GM19468 (cell line): ENCODE measurements around the gene THBS4.
"Not testable (repeated sequence)": the region's sequence is repeated elsewhere in the genome, so short reads cannot be mapped to it uniquely, and the experiment has no call there.

Source experiments
- ATAC-seq: cut with Tn5 transposase; IDR thresholded peaks from one replicate; pipeline ENCODE4 v1.9.1; 2021; ENCODE audit warnings: mild to moderate bottlenecking, moderate library complexity, moderate number of reproducible peaks; ENCODE audit not compliant: unreplicated experiment; ENCODE audit errors: extremely low read depth

The THBS4 gene

DNA sequence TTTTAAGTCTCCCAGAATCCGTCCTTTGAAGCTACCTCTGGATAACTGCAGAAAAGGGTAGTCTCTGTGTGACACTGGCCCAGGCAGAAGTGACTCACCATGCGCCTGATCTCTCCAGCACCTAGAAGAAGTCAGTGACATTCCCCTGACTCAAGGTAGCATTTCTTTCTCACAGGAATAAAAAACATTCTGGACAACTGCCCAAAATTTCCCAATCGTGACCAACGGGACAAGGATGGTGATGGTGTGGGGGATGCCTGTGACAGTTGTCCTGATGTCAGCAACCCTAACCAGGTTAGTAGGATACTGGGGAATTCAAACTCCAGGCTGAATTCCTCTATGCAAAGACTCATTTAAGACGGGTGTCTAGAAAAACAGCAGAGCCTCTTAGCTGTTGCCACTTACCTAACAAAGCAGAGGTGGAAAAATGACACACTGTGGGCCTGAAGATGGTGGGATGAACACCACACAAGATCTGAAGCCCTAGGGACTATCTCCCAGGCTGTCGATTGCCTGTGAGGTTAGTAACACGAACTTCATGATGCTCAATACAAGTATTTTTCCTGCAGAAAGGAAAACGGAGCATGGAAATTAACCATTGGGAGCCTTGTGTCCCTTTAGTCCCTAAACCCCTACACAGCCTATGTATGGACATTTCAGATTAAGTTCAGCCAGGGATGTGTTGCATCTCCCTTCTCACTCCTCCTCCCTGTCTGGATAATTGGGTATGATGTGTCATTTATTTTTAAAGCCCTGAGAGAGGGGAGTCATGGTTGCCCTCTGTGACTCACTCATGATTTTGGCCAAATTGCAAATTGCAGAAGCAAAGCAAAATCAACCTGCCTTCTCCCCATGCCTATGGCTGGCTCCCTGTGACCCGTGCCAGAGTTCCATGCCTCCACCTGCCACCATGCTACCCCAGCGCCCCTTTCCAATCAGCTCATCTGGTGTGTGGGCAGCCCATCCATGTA, 37.2 kb downstream of the THBS4 start:
- ATAC-seq, result no peak

GRCh38 chr5:80076131-80077050, 41.2 kb downstream of the THBS4 start:
- ATAC-seq, result no peak

DNA sequence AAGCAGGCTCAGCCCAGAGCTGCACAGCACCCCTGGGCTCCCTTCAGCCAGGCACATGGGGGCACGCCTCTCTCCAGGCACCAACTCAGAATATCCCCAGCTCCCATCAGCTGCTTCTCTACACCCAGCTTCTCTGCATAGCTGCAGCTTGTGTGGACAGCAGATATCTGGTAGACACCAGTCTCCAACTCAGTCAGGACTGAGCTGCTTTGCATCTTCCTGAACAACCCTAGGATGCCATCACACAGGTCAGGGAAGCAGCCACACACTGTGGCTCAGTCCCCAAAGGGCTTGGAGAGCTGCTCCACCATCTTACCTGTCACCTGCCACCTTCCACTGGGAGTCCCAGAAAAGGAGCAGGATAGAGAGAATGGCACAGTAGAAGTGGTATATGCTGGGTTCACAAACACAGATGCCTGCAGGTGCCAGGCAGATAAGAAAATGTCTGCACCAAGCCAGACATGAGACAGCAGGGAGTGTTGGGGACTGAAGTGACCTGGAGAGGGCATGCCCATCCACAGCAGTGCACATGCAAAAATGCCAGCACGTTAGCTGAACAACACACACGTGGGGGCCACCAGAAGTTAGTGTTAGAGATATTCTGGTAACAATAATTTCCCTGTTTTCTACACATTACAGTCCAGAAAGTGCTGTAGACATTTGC, 42.0 kb downstream of the THBS4 start:
- ATAC-seq, result no peak

- no peak for ATAC-seq
Measured at GRCh38 chr5:80078921-80079320, 43.8 kb downstream of the THBS4 start.

- no peak for ATAC-seq
Measured at GRCh38 chr5:80082281-80082680, 47.1 kb downstream of the THBS4 start.

DNA sequence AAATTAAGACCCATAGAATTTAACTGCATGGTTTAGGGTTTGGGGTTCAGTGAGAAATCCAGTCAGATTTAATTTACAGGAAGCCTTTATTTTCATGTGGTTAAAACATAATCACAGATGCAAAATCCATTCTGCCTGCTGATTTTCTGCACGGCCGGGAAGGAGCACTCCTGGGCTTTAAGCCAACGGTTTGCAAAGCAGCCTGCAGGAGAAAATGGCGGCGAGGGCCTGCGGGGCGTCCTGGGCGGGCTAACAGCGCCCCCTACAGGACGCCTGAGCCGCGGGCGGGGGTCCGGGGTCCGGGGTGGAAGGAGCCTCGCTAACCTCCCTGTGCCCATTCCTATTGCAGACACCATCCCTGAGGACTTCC, 47.6 kb downstream of the THBS4 start:
- no peak for ATAC-seq

DNA sequence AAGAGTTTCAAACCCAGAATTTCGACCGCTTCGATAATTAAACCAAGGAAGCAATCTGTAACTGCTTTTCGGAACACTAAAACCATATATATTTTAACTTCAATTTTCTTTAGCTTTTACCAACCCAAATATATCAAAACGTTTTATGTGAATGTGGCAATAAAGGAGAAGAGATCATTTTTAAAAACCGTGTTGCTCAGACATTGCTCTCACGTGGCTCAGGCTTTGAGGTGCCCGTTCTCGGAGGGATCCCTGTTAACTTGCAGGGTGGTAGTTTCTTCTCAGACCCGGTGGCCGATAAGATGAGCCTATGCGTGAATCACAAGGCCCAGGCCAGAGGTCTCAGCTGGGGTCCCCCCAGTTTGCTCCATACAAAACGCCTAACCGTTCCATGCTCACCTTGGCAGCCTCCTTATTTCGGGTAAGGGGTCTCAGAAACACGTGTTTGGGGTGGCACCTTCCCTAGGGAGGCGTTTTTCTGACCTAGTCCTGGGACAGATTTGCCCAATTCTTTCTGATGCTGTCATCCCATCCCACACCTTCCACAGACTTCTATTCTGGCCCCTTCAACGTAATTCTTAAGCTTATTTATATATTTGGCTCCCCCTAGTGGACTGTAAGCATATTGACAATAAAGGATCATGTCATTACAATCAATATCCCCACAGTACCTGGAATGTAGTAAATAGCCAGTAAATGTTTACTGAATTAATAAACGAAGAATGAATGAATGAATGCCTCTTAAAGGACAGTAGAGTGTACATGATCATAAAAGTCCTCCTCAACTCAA, 48.1 kb downstream of the THBS4 start:
- ATAC-seq, result no peak

DNA sequence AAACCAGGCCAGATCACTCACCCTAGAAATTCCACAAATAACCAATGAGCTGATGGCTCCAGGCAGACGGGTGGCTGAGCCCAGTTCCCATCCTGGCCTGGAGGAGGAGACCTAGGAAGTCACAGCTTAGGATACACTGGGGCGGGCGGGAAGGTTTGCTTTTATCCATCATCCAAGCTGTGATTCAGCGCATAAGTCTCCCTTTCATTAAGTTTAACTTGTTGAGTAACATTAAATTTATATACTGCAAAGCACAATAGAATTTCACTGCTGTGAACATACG, 55.7 kb downstream of the THBS4 start:
- no peak for ATAC-seq

- not testable (repeated sequence) for ATAC-seq
Measured at GRCh38 chr5:80091792-80092192, 56.6 kb downstream of the THBS4 start.

GRCh38 chr5:80092486-80093107, 57.4 kb downstream of the THBS4 start:
- ATAC-seq, result no peak

- no peak for ATAC-seq
Measured at GRCh38 chr5:80093796-80094195, 58.6 kb downstream of the THBS4 start.

DNA sequence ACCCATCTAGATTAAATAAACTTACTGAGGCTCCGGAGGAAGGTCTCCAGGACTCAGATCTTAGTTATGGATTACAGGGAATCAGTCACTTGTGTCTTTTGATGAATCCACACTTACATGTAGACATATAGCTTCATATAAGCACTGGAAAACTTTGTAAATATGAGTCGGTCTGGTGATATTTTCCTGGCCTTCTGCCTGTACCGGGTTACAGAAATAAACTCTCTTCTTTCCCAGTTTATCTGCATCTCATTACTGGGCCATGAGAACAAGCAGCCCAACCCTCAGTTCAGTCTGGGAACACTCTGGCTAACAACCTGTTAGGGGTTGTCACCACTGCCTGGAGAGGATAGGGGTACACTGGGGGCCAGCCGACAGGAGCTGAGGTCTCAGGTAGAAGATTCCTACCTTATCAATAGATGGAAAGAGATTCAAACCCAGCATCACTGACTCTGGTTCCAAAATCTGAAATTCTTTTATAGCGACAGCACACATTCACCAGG, 59.1 kb downstream of the THBS4 start:
- no peak for ATAC-seq

DNA sequence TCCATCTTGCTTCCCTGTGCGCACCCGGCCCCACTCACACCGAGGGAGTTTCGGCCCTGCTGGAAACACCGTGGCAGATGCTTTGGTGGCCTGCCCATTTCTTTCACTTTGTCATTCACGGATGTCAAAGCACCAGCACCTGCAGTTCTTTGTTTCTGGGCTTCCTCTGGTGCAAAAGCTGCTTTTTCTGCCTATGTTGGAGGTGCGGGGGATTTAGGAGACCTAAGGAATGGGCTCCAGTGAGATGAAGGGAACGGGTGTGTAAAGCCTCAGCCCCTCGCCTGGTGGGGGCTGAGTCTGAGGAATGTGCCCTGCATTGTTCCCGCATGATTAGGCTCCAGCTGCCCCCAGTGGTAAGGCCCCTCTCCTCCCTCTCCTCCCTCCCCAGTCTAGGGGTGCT, 62.3 kb downstream of the THBS4 start:
- ATAC-seq, result no peak

DNA sequence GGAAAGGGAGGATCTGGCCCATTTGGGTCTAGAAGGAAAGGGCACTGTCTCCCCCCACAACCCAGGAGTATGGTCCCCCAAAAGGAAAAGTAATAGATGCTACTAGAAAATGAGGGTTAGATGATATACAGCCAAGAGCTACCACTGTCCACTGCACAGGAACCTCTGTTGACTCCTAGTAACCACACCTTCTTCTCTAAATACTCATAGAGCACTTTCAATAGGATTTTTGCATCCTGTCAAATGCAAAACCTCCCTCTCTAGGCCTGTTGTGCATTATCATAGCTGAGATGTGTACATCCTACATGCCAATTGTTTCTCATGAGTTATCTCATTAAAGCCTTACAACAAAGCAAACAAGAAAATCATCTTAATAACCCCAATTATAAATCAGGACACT, 66.8 kb downstream of the THBS4 start:
- ATAC-seq, result peak; percentile 44

- ATAC-seq, result no peak
Measured at GRCh38 chr5:80103371-80103770, 68.2 kb downstream of the THBS4 start.

- ATAC-seq, result no peak
Measured at GRCh38 chr5:80105698-80106439, 70.7 kb downstream of the THBS4 start.

DNA sequence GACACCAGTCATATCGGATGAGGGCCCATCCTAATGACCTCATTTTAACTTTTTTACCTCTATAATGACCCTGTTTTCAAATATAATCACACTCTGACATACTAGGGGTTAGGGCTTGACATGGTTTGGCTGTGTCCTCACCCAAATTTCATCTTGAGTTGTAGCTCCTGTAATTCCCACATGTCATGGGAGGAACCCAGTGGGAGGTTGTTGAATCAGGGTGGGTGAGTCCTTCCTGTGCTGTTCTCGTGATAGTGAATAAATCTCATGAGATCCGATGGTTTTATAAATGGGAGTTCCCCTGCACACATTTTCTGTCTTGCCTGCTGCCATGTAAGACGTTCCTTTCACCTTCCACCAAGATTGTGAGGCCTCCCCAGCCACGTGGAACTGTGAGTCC, 71.8 kb downstream of the THBS4 start:
- no peak for ATAC-seq

DNA sequence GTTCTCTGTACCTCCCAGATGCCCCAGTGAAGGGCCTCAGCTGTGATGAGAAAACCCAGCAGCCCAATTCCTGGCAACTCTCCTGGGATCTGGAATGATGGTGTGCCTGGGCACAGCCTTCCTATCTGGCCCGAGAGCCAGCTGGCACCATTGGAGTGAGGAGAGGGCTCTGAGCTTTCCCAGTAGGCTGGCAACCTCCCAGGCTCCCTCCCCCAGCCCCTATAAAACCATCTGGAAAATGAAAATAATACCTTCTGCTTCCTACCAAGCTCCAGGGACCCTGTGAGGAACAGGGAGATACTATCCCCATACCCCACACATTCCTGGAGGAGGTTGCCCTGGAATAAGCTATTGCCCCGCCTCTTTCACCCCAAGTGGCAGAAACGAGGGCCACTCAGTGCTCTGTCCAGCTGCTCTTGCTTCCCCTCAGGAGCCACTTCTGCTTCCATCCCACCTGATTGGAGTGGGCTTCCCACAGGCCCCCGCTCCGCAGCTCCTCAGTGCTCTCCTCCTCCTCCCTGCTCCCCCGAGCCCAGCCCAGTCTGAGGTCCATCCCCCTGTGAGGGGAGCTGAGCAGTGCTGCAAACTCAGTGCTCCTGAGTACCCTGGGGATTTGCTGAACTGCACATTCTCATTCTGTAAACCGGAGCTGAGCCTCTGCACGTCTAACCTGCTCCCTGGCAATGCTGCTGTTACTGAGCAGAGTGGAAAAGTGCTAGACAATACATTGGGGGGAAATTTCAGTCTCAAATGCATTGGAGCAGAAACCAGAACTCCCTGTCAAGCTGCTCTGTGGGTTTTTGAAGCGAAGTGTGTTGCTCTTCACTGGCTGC, 74.7 kb downstream of the THBS4 start:
- ATAC-seq, result no peak
